Thoracic aorta (tissue), 2 donors: Measurements from ENCODE around the gene ATP6V0B. TPM values are rescaled to one million over a fixed set of nuclear protein-coding genes. Genes with fewer than 3 reads are reported as not detected.

Experiments
- ATAC-seq: fragments of 150-250 bp; one replicate; pipeline ENCODE4 v1.8.0; 2017; ENCODE audit warnings: low read depth; ENCODE audit not compliant: insufficient number of reproducible peaks, low FRiP score
- DNase-seq: peaks from one replicate; pipeline ENCODE4 v3.0.0-alpha.2; 2020; ENCODE audit warnings: low spot score
- H3K27ac ChIP-seq, 2 donors: fragments of 200-600 bp; sonication (generic); 1 replicate in 1 of 2; 2 replicates in 1 of 2; pipeline ENCODE4 v1.5.1; 2016; ENCODE audit warnings: mild to moderate bottlenecking in 2 of 2, moderate library complexity in 2 of 2
- H3K27me3 ChIP-seq: fragments of 200-600 bp; sonication (generic); replicated peaks from 2 replicates; pipeline ENCODE4 v1.6.0; 2016; ENCODE audit warnings: mild to moderate bottlenecking; ENCODE audit not compliant: insufficient read depth
- H3K36me3 ChIP-seq: fragments of 200-600 bp; sonication (generic); one replicate; pipeline ENCODE4 v1.5.1; 2016
- H3K4me1 ChIP-seq, 2 donors: fragments of 200-600 bp; sonication (generic); 1 replicate in 1 of 2; 2 replicates in 1 of 2; pipeline versions ENCODE4 v1.5.1 to v1.6.0; 2016; ENCODE audit warnings: low read depth in 2 of 2, mild to moderate bottlenecking in 1 of 2; ENCODE audit not compliant: control insufficient read depth in 1 of 2
- H3K4me3 ChIP-seq: fragments of 200-600 bp; sonication (generic); 2 replicates; pipeline ENCODE4 v1.5.1; 2016; ENCODE audit warnings: mild to moderate bottlenecking
- H3K9me3 ChIP-seq: fragments of 200-600 bp; sonication (generic); 2 replicates; pipeline ENCODE4 v1.5.1; 2016
- CTCF ChIP-seq: fragments of 200-600 bp; sonication (generic); IDR thresholded peaks from one replicate; pipeline ENCODE4 v1.5.1; 2019; ENCODE audit warnings: antibody characterized with exemption
- total RNA-seq, 2 donors: library from RNA; depleted of rRNA; stranded (reverse); fragments of >200 nt; gene quantifications; one replicate each; pipeline versions ENCODE4 v1.1.0 to v1.2.3, GENCODE V29; 2016

ATP6V0B gene
- total RNA-seq, 2 donors from 2014 or later: 72.3 to 136 TPM

DNA sequence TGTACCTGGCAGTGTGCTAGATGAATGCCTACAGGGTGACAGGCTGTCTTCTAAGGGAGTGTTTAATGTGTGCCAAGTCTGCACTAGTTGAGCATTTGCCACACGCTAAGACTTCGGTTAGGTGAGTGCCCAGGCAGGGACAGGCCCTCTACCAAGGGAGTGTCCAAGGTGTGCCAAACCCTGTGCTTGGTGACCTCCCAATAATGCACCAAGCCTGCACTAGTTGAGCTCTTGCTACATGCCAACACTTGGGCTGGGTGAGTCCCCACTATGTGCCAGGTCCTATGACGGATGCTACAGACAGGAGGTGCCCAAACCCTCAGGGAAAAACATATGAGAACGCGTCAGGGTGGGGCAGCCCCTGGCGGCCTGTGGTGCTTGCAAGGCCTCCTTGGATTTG is 45.7 kb downstream of the ATP6V0B start:
- no peaks in the 10 kb centered on the region for H3K36me3 ChIP-seq
- H3K27me3 ChIP-seq: no peaks in the 10 kb centered on the region
- DNase-seq (no peak), ATAC-seq (no peak)
- H3K27ac ChIP-seq: no peak overlapping the region
- H3K4me3 ChIP-seq: no peak overlapping the region
- TF ChIP-seq CTCF: no peak
- peaks cover 6 to 31% of the 10 kb centered on the region in 2 donors for H3K4me1 ChIP-seq
- H3K9me3 ChIP-seq: no peaks in the 10 kb centered on the region

GRCh38 chr1:44021156-44021555 is 46.4 kb downstream of the ATP6V0B start:
- no peaks in the 10 kb centered on the region for H3K9me3 ChIP-seq
- no peaks in the 10 kb centered on the region for H3K36me3 ChIP-seq
- TF ChIP-seq CTCF: no peak
- no peaks in the 10 kb centered on the region for H3K27me3 ChIP-seq
- no peak overlapping the region for H3K4me3 ChIP-seq
- H3K4me1 ChIP-seq: peaks cover 0 to 24% of the 10 kb centered on the region in 2 donors
- DNase-seq (no peak), ATAC-seq (no peak)
- no peak overlapping the region for H3K27ac ChIP-seq

DNA sequence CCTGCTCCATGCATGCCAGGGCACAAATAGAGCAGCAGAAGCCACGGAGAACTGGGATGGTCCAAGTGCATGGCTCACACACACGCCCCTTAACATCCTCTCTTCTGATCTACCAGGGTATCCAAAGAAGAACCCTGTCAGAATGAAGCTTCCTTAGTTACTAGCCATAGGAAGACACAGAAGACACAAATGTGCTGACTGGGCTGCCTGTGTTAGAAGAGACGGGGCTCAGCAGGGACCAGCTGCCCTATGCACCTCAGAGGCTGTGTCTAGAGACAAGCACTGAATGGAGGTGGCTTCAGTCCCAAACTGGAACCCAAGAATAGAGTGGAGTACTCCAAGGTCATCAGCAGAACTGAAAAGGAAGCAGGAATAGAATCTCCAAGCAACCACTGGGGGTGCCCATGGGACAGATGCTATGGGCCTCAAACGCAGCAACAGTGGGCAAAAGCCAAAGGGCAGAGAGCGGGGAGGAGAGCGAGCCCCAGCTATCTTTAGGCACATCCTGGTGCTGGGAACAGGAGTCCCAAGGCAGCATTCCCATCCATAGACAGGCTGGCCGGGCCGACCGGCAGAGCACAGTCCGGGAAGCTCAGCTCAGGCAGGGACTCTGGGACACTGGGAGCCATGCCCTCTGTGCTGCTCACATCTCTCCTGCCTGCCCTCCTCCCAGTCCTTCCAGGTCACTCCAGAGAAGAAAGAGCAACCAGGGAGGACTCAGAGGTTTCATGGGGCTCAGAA is 47.0 kb downstream of the ATP6V0B start:
- no peak for TF ChIP-seq CTCF
- Histone ChIP-seq H3K27me3 (no peaks in the 10 kb centered on the region), H3K9me3 (no peaks in the 10 kb centered on the region), H3K27ac (no peak overlapping the region), H3K4me1 (peaks cover 0 to 19% of the 10 kb centered on the region in 2 donors), H3K4me3 (no peak overlapping the region), H3K36me3 (no peaks in the 10 kb centered on the region)
- ATAC-seq (no peak), DNase-seq (no peak)

DNA sequence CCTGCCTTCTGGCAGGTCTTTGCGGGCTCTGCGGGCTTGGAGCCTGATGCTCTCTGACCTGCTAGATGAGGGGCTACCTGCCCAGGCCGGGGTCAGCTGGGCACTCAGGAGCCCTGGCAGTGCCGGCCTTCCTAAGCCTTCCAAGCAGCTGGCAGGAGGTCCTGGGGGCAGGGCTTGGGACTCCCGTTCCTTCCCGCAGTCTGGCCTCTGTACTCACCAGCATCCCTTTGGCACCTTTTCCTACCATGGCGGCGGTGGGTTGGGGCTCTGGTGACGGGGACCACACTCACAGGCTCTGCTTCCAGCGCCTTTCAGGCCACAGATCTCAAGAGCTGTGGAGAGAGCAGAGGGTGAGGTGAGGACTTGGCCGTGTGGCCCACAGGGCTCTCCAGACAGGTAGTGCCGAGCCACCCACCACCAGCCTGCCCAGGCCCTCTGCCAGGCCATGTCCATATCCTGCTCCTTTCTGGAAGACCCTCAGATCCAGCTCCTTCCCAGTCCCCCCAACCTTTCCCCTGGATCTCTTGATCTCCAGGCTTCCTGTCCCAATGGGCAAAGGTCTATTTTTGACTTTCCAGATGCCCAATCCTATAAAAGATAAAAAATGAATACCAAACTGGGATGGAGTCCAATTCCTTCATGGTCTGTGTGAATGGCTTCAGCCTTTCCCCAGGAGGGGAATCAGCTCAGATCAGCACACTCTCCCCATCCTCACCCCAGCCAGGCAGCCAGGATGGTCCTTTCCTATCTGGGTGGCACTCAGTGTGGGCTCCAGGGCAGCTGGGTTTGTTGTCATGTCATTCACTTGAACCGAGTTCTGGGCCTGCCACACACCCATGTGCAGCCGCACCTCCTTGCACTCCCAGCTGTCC is 49.5 kb downstream of the ATP6V0B start:
- ATAC-seq: no peak
- Histone ChIP-seq H3K27ac (no peak overlapping the region), H3K9me3 (no peaks in the 10 kb centered on the region), H3K36me3 (no peaks in the 10 kb centered on the region), H3K27me3 (no peaks in the 10 kb centered on the region), H3K4me1 (peaks cover 2 to 20% of the 10 kb centered on the region in 2 donors), H3K4me3 (no peak overlapping the region)
- TF ChIP-seq CTCF: no peak
- DNase-seq: no peak

DNA sequence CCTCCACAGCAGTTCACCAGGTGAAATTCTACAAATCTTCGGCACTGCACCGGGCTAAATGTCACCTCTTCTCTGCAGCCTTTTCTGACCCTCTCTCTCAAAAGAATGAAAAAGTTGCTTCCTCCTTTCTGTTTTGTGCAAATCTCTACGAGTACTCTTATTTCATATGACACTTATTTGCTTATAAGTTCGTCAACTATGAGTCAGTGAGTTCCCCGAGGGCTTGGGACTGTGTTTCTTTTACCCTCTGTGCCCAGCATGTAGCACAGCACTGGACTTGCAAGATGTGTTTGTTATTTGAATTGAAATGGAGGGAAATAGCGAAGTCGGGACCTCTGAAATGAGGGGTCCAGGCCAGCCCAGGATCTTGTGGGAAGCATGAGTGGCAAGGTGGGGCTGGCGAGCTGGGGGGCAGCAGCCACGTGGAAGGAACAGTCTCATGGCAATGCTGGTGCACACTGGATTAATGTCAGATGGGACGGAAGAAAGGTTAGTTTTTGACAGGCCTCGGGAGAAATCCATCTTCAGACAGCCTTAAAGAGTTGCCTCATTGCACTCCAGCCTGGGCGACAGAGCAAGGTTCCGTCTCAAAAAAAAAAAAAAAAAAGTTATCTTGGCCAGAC is 50.3 kb downstream of the ATP6V0B start:
- H3K36me3 ChIP-seq: no peaks in the 10 kb centered on the region
- H3K4me1 ChIP-seq: peaks cover 5 to 17% of the 10 kb centered on the region in 2 donors
- no peaks in the 10 kb centered on the region for H3K9me3 ChIP-seq
- ATAC-seq (no peak), DNase-seq (no peak)
- no peak for TF ChIP-seq CTCF
- no peak overlapping the region for H3K27ac ChIP-seq
- no peak overlapping the region for H3K4me3 ChIP-seq
- no peaks in the 10 kb centered on the region for H3K27me3 ChIP-seq
